ENCODE results near the gene CATSPER1.
"Not testable (repeated sequence)": the region's sequence is repeated elsewhere in the genome, so short reads cannot be mapped to it uniquely, and the experiment has no call there.

CATSPER1 gene

DNA sequence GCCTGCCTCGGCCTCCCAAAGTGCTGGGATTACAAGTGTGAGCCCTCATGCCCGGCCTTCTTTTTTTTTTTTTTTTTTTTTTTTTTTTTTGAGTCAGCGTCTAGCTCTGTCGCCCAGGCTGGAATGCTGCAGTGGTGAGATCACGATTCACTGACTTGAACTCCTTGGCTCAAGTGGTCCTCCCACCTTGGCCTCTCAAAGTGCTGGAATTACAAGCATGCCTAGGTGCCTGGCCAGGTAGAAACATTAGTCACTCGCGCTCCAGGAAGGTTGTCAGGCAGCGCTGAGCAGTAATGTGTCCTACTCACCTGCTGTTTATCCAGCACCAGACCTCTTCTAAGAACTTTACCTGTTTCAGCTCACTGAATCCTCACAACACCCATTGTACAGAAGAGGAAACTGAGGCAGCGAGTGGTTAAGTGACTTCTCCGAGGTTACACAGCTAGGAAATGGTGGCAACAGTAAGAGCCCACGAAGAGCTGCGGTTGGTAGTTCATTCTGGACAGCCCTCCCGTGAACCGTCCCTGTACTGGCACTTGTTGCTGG is 15.0 kb downstream of the CATSPER1 start:
- TF ChIP-seq, protein P1, sequence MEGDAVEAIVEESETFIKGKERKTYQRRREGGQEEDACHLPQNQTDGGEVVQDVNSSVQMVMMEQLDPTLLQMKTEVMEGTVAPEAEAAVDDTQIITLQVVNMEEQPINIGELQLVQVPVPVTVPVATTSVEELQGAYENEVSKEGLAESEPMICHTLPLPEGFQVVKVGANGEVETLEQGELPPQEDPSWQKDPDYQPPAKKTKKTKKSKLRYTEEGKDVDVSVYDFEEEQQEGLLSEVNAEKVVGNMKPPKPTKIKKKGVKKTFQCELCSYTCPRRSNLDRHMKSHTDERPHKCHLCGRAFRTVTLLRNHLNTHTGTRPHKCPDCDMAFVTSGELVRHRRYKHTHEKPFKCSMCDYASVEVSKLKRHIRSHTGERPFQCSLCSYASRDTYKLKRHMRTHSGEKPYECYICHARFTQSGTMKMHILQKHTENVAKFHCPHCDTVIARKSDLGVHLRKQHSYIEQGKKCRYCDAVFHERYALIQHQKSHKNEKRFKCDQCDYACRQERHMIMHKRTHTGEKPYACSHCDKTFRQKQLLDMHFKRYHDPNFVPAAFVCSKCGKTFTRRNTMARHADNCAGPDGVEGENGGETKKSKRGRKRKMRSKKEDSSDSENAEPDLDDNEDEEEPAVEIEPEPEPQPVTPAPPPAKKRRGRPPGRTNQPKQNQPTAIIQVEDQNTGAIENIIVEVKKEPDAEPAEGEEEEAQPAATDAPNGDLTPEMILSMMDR (IDR thresholded peaks at IDR 0.05; ENCODE audit: unreplicated experiment in 3 of 3): no peak
- Mint-ChIP-seq H3K4me3 (no peak overlapping the region), H3K27me3 (ENCODE audit: low read depth) (peaks cover 18% of the 10 kb centered on the region)

DNA sequence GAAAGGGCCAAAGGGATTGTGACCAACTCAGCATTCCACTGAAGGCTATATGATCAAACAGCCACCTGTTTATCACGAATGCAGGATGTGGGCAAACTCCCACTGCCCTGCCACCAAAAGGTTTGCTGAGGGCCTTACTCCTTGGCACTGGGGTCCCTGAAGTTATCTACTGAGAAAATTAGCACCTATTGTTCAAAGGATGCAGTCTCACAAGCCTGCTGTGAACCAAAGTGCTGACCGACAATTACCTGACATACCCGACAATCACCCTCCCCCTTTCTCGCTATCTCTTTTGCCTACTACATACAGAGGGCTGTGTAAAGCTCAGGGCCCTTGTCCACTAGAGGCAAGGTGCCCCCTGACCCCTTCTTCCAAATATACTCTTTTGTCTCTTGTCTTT is 16.2 kb downstream of the CATSPER1 start:
- not testable (repeated sequence) for H3K4me3 Mint-ChIP-seq; H3K27ac Mint-ChIP-seq; H3K36me3 Mint-ChIP-seq (ENCODE audit: low read depth); H3K9me3 Mint-ChIP-seq; H3K4me1 Mint-ChIP-seq
- H3K27me3 Mint-ChIP-seq (ENCODE audit: low read depth): peaks cover 18% of the 10 kb centered on the region

More for the DNA sequence above, 15.0 kb downstream of the CATSPER1 start:
- Mint-ChIP-seq H3K27ac (no peak overlapping the region), H3K36me3 (ENCODE audit: low read depth) (no peaks in the 10 kb centered on the region), H3K9me3 (no peaks in the 10 kb centered on the region), H3K4me1 (no peaks in the 10 kb centered on the region)

DNA sequence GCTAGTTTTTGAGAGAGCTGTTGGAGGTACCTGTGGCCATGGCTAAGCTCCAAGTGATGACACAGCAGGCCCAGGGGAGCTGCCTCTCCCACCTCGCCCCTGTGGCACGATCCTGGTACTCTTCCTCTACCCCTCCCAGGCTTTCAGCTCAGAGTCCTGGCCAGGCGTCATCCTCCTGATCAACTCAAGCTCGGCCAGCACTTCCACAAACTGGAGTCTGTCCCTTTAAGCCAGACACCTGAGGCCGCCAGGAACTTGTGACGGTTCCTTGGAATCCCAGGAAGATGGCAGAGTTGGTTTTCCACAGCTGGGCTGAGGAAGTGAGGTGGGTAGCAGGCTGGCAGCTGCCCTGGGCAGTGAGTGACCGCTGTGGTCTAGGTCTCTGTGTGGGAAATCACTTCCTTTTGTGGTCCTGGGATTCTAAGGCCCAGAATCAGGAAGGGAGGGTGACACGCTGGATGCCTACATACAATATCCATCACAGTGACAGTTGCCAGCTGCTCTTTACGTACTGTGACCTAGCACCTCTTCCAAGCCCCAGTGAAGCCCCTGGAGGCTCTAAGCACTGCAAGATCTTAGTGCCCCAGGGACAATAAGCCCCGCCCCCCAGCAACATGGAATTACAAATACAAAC is 17.7 kb downstream of the CATSPER1 start:
- Mint-ChIP-seq H3K27me3 (ENCODE audit: low read depth) (peaks cover 18% of the 10 kb centered on the region), H3K4me1 (no peaks in the 10 kb centered on the region), H3K36me3 (ENCODE audit: low read depth) (peaks cover 12% of the 10 kb centered on the region), H3K9me3 (no peaks in the 10 kb centered on the region), H3K4me3 (no peak overlapping the region), H3K27ac (peak overlapping the region in 1 of 3 experiments; percentile 42)
- TF ChIP-seq, protein P1 (IDR thresholded peaks at IDR 0.05; ENCODE audit: unreplicated experiment in 3 of 3): no peak

DNA sequence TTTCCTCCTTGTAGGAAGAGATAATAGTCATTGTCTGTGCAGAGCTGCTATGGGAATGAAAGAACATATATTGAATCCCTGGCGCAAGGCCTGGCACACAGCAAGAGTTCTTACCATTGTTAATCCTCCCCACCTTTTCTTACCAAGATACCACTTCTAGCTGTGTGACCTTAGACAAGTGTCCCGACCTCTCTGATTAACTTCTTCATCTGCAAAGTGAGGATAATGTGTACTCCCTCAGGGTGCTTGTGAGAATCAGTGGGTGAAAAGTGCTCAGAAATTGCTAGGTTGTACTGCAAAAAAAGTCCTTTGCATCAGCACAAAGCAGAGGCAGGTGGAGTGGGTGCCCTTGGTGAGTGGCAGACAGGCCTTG is 18.2 kb downstream of the CATSPER1 start:
- Mint-ChIP-seq H3K27me3 (ENCODE audit: low read depth) (peaks cover 16% of the 10 kb centered on the region), H3K36me3 (ENCODE audit: low read depth) (peaks cover 12% of the 10 kb centered on the region), H3K4me3 (no peak overlapping the region), H3K4me1 (peaks cover 2% of the 10 kb centered on the region), H3K27ac (no peak overlapping the region), H3K9me3 (no peaks in the 10 kb centered on the region)
- TF ChIP-seq, protein P1 (IDR thresholded peaks at IDR 0.05; ENCODE audit: unreplicated experiment in 3 of 3): no peak

DNA sequence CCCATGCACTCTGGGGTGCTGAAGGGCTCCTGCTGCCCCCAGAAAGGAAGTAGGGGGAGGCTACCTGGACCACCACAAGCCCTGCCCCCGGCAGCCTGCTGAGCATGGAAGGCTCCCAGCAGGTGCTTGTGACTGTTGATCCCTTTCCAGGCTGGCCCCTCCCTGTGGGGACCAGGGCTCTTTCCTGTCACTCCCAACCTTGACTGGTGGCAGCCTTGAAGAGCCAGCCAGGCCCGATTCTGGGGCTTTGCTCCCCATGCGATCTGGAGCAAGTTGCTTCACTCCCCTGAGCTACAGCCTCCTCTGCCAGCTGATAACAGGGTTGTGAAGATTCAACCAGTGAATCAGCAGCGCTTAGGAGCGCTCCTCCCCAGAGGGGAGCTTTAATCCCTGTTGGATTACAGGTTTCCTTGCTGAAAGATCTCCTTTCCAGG is 19.1 kb downstream of the CATSPER1 start:
- H3K4me3 Mint-ChIP-seq: no peak overlapping the region
- H3K9me3 Mint-ChIP-seq: no peaks in the 10 kb centered on the region
- H3K27ac Mint-ChIP-seq: no peak overlapping the region
- H3K4me1 Mint-ChIP-seq: peaks cover 10% of the 10 kb centered on the region
- H3K36me3 Mint-ChIP-seq (ENCODE audit: low read depth): peaks cover 14% of the 10 kb centered on the region
- TF ChIP-seq, protein P1 (IDR thresholded peaks at IDR 0.05; ENCODE audit: unreplicated experiment in 3 of 3): no peak
- peaks cover 16% of the 10 kb centered on the region for H3K27me3 Mint-ChIP-seq (ENCODE audit: low read depth)

DNA sequence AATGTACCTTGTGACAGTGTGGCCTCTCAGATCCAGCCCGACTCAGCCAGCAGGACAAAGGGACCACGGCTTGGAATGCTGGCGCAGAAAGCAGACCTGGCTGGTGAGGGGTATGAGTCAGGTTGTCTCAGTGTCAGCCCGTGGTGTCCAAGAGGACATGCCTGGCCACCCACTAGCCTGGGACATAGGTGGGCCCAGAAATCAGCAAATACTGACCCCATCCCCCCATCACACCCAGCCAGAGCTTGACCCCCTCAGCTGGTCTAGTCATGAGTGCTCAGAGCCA is 19.4 kb downstream of the CATSPER1 start:
- Mint-ChIP-seq H3K36me3 (ENCODE audit: low read depth) (peaks cover 18% of the 10 kb centered on the region), H3K27me3 (ENCODE audit: low read depth) (peaks cover 16% of the 10 kb centered on the region), H3K9me3 (no peaks in the 10 kb centered on the region), H3K27ac (no peak overlapping the region), H3K4me1 (peaks cover 14% of the 10 kb centered on the region), H3K4me3 (peak overlapping the region in 1 of 3 experiments; percentile 44)
- TF ChIP-seq, protein P1 (IDR thresholded peaks at IDR 0.05; ENCODE audit: unreplicated experiment in 3 of 3): no peak

Measured in nephron (organoid).